Tibial artery (tissue), 4 donors: ENCODE results near the gene PLEKHG3.

Experiments used
- DNase-seq, 2 donors: peaks; one replicate each; pipeline ENCODE4 v3.0.0-alpha.2; 2019
- H3K27ac ChIP-seq, 2 donors: fragments of 200-600 bp; sonication (generic) in 1 of 2; 1 replicate in 1 of 2; 2 replicates in 1 of 2; pipeline ENCODE4 v1.5.1; 2018 to 2019; ENCODE audit warnings: mild to moderate bottlenecking in 1 of 2
- H3K27me3 ChIP-seq, 2 donors: fragments of 200-600 bp; sonication (generic) in 1 of 2; one replicate each; pipeline versions ENCODE4 v1.5.1 to v1.6.0; 2016 to 2019
- H3K36me3 ChIP-seq, 3 donors: fragments of 200-600 bp; sonication (generic) in 2 of 3; one replicate each; pipeline ENCODE4 v1.5.1; 2016 to 2019; ENCODE audit warnings: mild to moderate bottlenecking in 2 of 3
- H3K4me1 ChIP-seq, 4 donors: fragments of 200-600 bp; sonication (generic) in 2 of 4; 1 replicate in 3 of 4; 2 replicates in 1 of 4; pipeline ENCODE4 v1.5.1; 2016 to 2019
- H3K4me3 ChIP-seq, 2 donors: fragments of 200-600 bp; sonication (generic) in 1 of 2; 1 replicate in 1 of 2; 2 replicates in 1 of 2; pipeline ENCODE4 v1.5.1; 2018 to 2019; ENCODE audit warnings: mild to moderate bottlenecking in 2 of 2
- H3K9me3 ChIP-seq, 3 donors: fragments of 200-600 bp; sonication (generic) in 1 of 3; one replicate each; pipeline ENCODE4 v1.5.1; 2016 to 2019
- CTCF ChIP-seq, 2 experiments: fragments of 200-600 bp in 1 of 2; fragments of 450-650 bp in 1 of 2; IDR thresholded peaks; one replicate each; pipeline ENCODE4 v1.5.1; 2017 to 2019; ENCODE audit warnings: antibody characterized with exemption in 2 of 2, mild to moderate bottlenecking in 1 of 2, moderate library complexity in 1 of 2
- intact Hi-C: fragments of 100-400 bp; cut with DNase I; formaldehyde crosslinking; loops from one replicate; pipeline ENCODE4 v1.15.0; 2023; ENCODE audit warnings: low total_unique reads

Gene PLEKHG3

GRCh38 chr14:64743061-64743460 lies 38.8 kb downstream of the PLEKHG3 start:
- intact Hi-C loops = no loop called here
- DNase-seq = no peak
- peak overlapping the region; percentile 71 to 82 for H3K27ac ChIP-seq
- no peaks in the 10 kb centered on the region for H3K9me3 ChIP-seq
- H3K4me3 ChIP-seq = no peak overlapping the region
- H3K4me1 ChIP-seq = peaks cover 0 to 51% (median 28%) of the 10 kb centered on the region in 4 donors
- H3K36me3 ChIP-seq = peaks cover 75 to 87% (median 80%) of the 10 kb centered on the region in 3 donors
- no peak for TF ChIP-seq CTCF (IDR thresholded peaks at IDR 0.05)
- H3K27me3 ChIP-seq = no peaks in the 10 kb centered on the region

- TF ChIP-seq CTCF (IDR thresholded peaks at IDR 0.05) = no peak
- H3K9me3 ChIP-seq = no peaks in the 10 kb centered on the region
- H3K27ac ChIP-seq = peak overlapping the region; percentile 71 to 82
- no peak overlapping the region for H3K4me3 ChIP-seq
- peaks cover 68 to 84% (median 74%) of the 10 kb centered on the region in 3 donors for H3K36me3 ChIP-seq
- intact Hi-C loops = no loop called here
- H3K27me3 ChIP-seq = no peaks in the 10 kb centered on the region
- H3K4me1 ChIP-seq = peaks cover 0 to 48% (median 27%) of the 10 kb centered on the region in 4 donors
- peak; percentile 49 to 85 for DNase-seq
Measured at GRCh38 chr14:64745511-64746091, 41.4 kb downstream of the PLEKHG3 start.

- Histone ChIP-seq H3K4me1 (peaks cover 0 to 48% (median 27%) of the 10 kb centered on the region in 4 donors), H3K27ac (peak overlapping the region; percentile 71 to 82), H3K27me3 (no peaks in the 10 kb centered on the region), H3K9me3 (no peaks in the 10 kb centered on the region), H3K36me3 (peaks cover 59 to 75% (median 64%) of the 10 kb centered on the region in 3 donors), H3K4me3 (no peak overlapping the region)
- intact Hi-C loops = no loop called here
- TF ChIP-seq CTCF (IDR thresholded peaks at IDR 0.05) = no peak
- no peak for DNase-seq
Measured at GRCh38 chr14:64746298-64747250, 42.4 kb downstream of the PLEKHG3 start.

GRCh38 chr14:64747327-64747726 lies 43.1 kb downstream of the PLEKHG3 start:
- peak overlapping the region; percentile 71 to 82 for H3K27ac ChIP-seq

GRCh38 chr14:64748521-64748920 lies 44.3 kb downstream of the PLEKHG3 start:
- TF ChIP-seq CTCF (IDR thresholded peaks at IDR 0.05) = no peak
- intact Hi-C loops = no loop called here
- peaks cover 0 to 47% (median 27%) of the 10 kb centered on the region in 4 donors for H3K4me1 ChIP-seq
- H3K27me3 ChIP-seq = no peaks in the 10 kb centered on the region
- no peak for DNase-seq
- peak overlapping the region; percentile 71 to 82 for H3K27ac ChIP-seq
- H3K36me3 ChIP-seq = peaks cover 39 to 55% (median 45%) of the 10 kb centered on the region in 3 donors
- no peaks in the 10 kb centered on the region for H3K9me3 ChIP-seq
- H3K4me3 ChIP-seq = no peak overlapping the region

More at GRCh38 chr14:64747327-64747726, 43.1 kb downstream of the PLEKHG3 start:
- Histone ChIP-seq H3K9me3 (no peaks in the 10 kb centered on the region), H3K4me3 (no peak overlapping the region), H3K36me3 (peaks cover 51 to 67% (median 57%) of the 10 kb centered on the region in 3 donors), H3K27me3 (no peaks in the 10 kb centered on the region), H3K4me1 (peaks cover 0 to 48% (median 27%) of the 10 kb centered on the region in 4 donors)
- intact Hi-C loops = no loop called here
- no peak for TF ChIP-seq CTCF (IDR thresholded peaks at IDR 0.05)
- DNase-seq = no peak
